K562 (cell line): ENCODE data around the gene SLC43A2. TPM values are rescaled to one million over a fixed set of nuclear protein-coding genes. Genes with fewer than 3 reads are reported as not detected.

ENCODE experiments used
- ATAC-seq: fragments of 200-7000 bp; cut with Tn5 transposase; 3 replicates; pipeline ENCODE4 v1.9.1; 2020; ENCODE audit warnings: moderate library complexity
- BruUV-seq: library from RNA; stranded (reverse); fragments of 400-500 nt; replicated peaks from 2 replicates; lab custom pipeline; 2021; lab: Mats Ljungman, UMichigan
- CTCF ChIA-PET: fragments of 300-600 bp; formaldehyde crosslinking; extraction: SDS; loops from one replicate; lab custom pipeline; 2021; ENCODE audit warnings: low intra/inter-chr PET ratio; lab: Yijun Ruan, JAX
- POLR2A ChIA-PET: fragments of 300-600, 350-650 bp; sonication (Branson Sonifier 250); formaldehyde crosslinking; extraction: SDS; loops from one replicate; lab custom pipeline; 2021; ENCODE audit warnings: antibody characterized with exemption, inconsistent platforms; lab: Yijun Ruan, JAX
- DNase-seq, 4 experiments: peaks; one replicate each; pipeline versions ENCODE4 v3.0.0 to v3.0.0-alpha.2; 2011 to 2018; ENCODE audit warnings: low spot score in 3 of 4, mixed read lengths in 3 of 4; ENCODE audit errors: extremely low read depth in 1 of 4
- FAIRE-seq: peaks from 2 replicates; lab custom pipeline; 2011; peaks lifted over from hg19 to GRCh38; lab: Jason Lieb, UNC
- H2AFZ ChIP-seq: 2 replicates; pipeline ENCODE4 v1.6.0; 2011; ENCODE audit warnings: low read depth, low read length, control low read depth, inconsistent platforms
- H3K27ac ChIP-seq: fragments of 200-600 bp; 3 replicates; pipeline ENCODE4 v1.8.0; 2011; ENCODE audit warnings: low read depth, mild to moderate bottlenecking, control low read depth, inconsistent platforms, low read length, moderate library complexity, mixed read lengths; ENCODE audit errors: extremely low read depth
- H3K27me3 ChIP-seq, 2 experiments: fragments of 300-600 bp in 1 of 2; 2 replicates in 1 of 2; 3 replicates in 1 of 2; pipeline versions ENCODE4 v1.6.0 to v1.8.0; 2011; ENCODE audit warnings: inconsistent platforms in 2 of 2, low read length in 2 of 2, mild to moderate bottlenecking in 1 of 2, mixed read lengths in 1 of 2, moderate library complexity in 1 of 2; ENCODE audit not compliant: control insufficient read depth in 2 of 2, insufficient read depth in 2 of 2
- H3K36me3 ChIP-seq: fragments of 300-600 bp; 3 replicates; pipeline ENCODE4 v1.8.0; 2011; ENCODE audit warnings: mild to moderate bottlenecking, low read length, inconsistent platforms; ENCODE audit not compliant: control insufficient read depth, insufficient read depth
- H3K4me1 ChIP-seq, 2 experiments: fragments of 200-600 bp in 1 of 2; replicated peaks in 1 of 2; 2 replicates in 1 of 2; 3 replicates in 1 of 2; pipeline versions ENCODE4 v1.5.1 to v1.8.0; 2011; ENCODE audit warnings: inconsistent platforms in 2 of 2, low read length in 2 of 2, mild to moderate bottlenecking in 1 of 2, mixed read lengths in 1 of 2, moderate library complexity in 1 of 2; ENCODE audit not compliant: control insufficient read depth in 2 of 2, insufficient read depth in 2 of 2
- H3K4me2 ChIP-seq: 2 replicates; pipeline ENCODE4 v1.6.1; 2011; ENCODE audit warnings: low read length, control low read depth, inconsistent platforms, mixed read lengths; ENCODE audit not compliant: insufficient read depth
- H3K4me3 ChIP-seq: fragments of 200-600 bp; sonication (generic), shearing (Covaris generic); 2 replicates; pipeline ENCODE4 v1.5.1; 2016; ENCODE audit warnings: control low read depth, inconsistent platforms
- H3K79me2 ChIP-seq: fragments of 200-600 bp; 3 replicates; pipeline ENCODE4 v1.8.0; 2011; ENCODE audit warnings: low read length, inconsistent platforms; ENCODE audit not compliant: control insufficient read depth, insufficient read depth
- H3K9ac ChIP-seq, 2 experiments: 2 replicates each; pipeline versions ENCODE4 v1.6.0 to v1.6.1; 2011; ENCODE audit warnings: low read depth in 2 of 2, low read length in 2 of 2, control low read depth in 1 of 2, inconsistent platforms in 1 of 2, mild to moderate bottlenecking in 1 of 2, mixed read lengths in 1 of 2; ENCODE audit not compliant: insufficient read depth in 1 of 2
- H3K9me1 ChIP-seq: one replicate; pipeline ENCODE4 v1.6.0; 2011; ENCODE audit warnings: inconsistent platforms, mild to moderate bottlenecking, low read length, moderate library complexity; ENCODE audit not compliant: control insufficient read depth, insufficient read depth
- H3K9me3 ChIP-seq: replicated peaks from 2 replicates; pipeline ENCODE4 v1.5.1; 2011; ENCODE audit warnings: low read depth, low read length, inconsistent platforms; ENCODE audit not compliant: control insufficient read depth, insufficient read depth
- H4K20me1 ChIP-seq: replicated peaks from 2 replicates; pipeline ENCODE4 v1.6.1; 2011; ENCODE audit warnings: low read length, inconsistent platforms, mixed read lengths; ENCODE audit not compliant: control insufficient read depth, insufficient read depth
- MBD1 ChIP-seq: fragments of 250-450 bp; sonication (Bioruptor Pico); IDR thresholded peaks from 2 replicates; pipeline ENCODE4 v1.8.0; 2022; ENCODE audit warnings: inconsistent platforms
- PHF21A ChIP-seq: fragments of 450-650 bp; IDR thresholded peaks from 2 replicates; pipeline ENCODE4 v1.6.1; 2017; ENCODE audit warnings: low read depth, borderline replicate concordance
- POU5F1 ChIP-seq: fragments of 150-350 bp; IDR thresholded peaks from 2 replicates; pipeline ENCODE4 v1.6.1; 2014; ENCODE audit warnings: borderline replicate concordance, low read length, low read depth, mild to moderate bottlenecking; ENCODE audit not compliant: partially characterized antibody
- PTTG1 ChIP-seq: fragments of 450-650 bp; IDR thresholded peaks from 2 replicates; pipeline ENCODE4 v1.6.1; 2016; ENCODE audit warnings: low read depth, mild to moderate bottlenecking, missing genetic modification characterization, missing compliant biosample characterization
- SRSF7 ChIP-seq: fragments of 200-400 bp; formaldehyde crosslinking; optimal IDR thresholded peaks from 2 replicates; pipeline ENCODE3; 2017; ENCODE audit warnings: mild to moderate bottlenecking, low read depth, low read length
- WGBS: fragments of 100-300 bp; shearing (Covaris generic); methylation state at CpG from one replicate; pipeline ENCODE4 v1.1.6; 2016; ENCODE audit warnings: low coverage, mixed read lengths; ENCODE audit not compliant: insufficient coverage; ENCODE audit errors: missing lambda C conversion rate; 5-methylcytosine and 5-hydroxymethylcytosine counted together
- in situ Hi-C: fragments of 300-500 bp; cut with MboI; formaldehyde crosslinking; loops from 4 replicates; pipeline ENCODE4 v1.15.0; 2018; ENCODE audit warnings: inconsistent platforms, mixed read lengths
- intact Hi-C: fragments of 100-400 bp; cut with micrococcal nuclease; formaldehyde crosslinking; loops from 2 replicates; pipeline ENCODE4 v1.14.2; 2022
- polyA plus RNA-seq, 8 experiments: library from polyadenylated mRNA; depleted of rRNA in 4 of 8; stranded (reverse) in 5 of 8; unstranded in 3 of 8; fragments of >200 nt; fragmentation: Nextera tagmentation in 2 of 8; fragmentation: Illumina TruSeq in 1 of 8; extraction: Ambion mirVana in 2 of 8; extraction: Trizol in 1 of 8; gene quantifications; 2 replicates each; pipeline versions ENCODE4 v1.2.1 to v1.2.3, GENCODE V29; 2011 to 2014; ENCODE audit warnings: inconsistent platforms in 1 of 8, missing spikeins in 1 of 8
- total RNA-seq, 7 experiments: library from RNA; depleted of rRNA in 6 of 7; stranded (reverse); fragments of >200 nt in 6 of 7; fragmentation: Illumina TruSeq in 2 of 7; extraction: Trizol in 2 of 7; gene quantifications; 2 replicates each; pipeline versions ENCODE4 v1.2.1 to v1.2.3, GENCODE V29; 2011 to 2021; ENCODE audit warnings: low replicate concordance in 1 of 7
- TF ChIP-seq, protein P1 (sequence below): sonication (generic); formaldehyde crosslinking; IDR thresholded peaks from 2 replicates; pipeline ENCODE4 v1.8.0; 2023; ENCODE audit warnings: mild to moderate bottlenecking, missing genetic modification reagents
- TF ChIP-seq, protein P2 (sequence below): fragments of 450-650 bp; IDR thresholded peaks from 2 replicates; pipeline ENCODE4 v1.6.1; 2016; ENCODE audit warnings: borderline replicate concordance
- TF ChIP-seq, protein P3 (sequence below): fragments of 450-650 bp; IDR thresholded peaks from one replicate; pipeline ENCODE4 v1.6.1; 2018; ENCODE audit warnings: mild to moderate bottlenecking, moderate library complexity; ENCODE audit not compliant: partially characterized antibody

The SLC43A2 gene
- total and polyA plus RNA-seq, 9 of the 15 experiments (the other 6 are each of a cell fraction or from before 2014, with no cell fraction given) = 0.03 to 10.2 (median 3.6) TPM

DNA sequence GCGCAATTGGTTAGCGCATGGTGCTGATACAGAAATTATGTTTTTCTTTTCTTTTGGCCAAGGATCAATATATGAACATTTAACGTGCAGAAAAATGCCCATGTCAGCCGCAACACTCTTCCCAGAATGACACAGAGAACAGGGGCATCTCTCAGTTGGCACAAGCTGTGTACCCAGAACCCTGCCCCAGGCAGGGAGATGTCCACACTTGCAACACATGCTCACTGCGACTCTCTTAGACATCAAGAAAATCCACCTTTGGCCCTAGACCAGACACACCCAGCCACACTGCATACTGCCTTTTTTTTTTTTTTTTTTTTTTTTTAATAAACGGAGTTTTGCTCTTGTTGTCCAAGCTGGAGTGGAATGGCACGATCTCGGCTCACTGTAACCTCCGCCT lies 83.0 kb downstream of the SLC43A2 start:
- peaks cover 68% of the 10 kb centered on the region; the same call in 2 of the 3 replicates for H3K36me3 ChIP-seq
- in situ Hi-C loops (no loop called here), intact Hi-C loops (no loop called here)
- no peak overlapping the region for H3K9ac ChIP-seq
- H3K27me3 ChIP-seq = no peaks in the 10 kb centered on the region
- no peak overlapping the region for H2AFZ ChIP-seq
- ATAC-seq (no peak), FAIRE-seq (no peak), DNase-seq (no peak)
- no peak overlapping the region for H3K4me2 ChIP-seq
- H3K4me1 ChIP-seq = peaks cover 3 to 25% of the 10 kb centered on the region in 2 experiments; a peak in 4 of 5 replicates
- H3K9me1 ChIP-seq = no peaks in the 10 kb centered on the region
- CTCF ChIA-PET = no interaction called here
- no peaks in the 10 kb centered on the region for H3K79me2 ChIP-seq
- TF ChIP-seq SRSF7 = no peak
- TF ChIP-seq MBD1 (CRISPR knock-in tag) = no peak
- no peak for TF ChIP-seq POU5F1
- TF ChIP-seq PHF21A = no peak
- TF ChIP-seq, protein P1, sequence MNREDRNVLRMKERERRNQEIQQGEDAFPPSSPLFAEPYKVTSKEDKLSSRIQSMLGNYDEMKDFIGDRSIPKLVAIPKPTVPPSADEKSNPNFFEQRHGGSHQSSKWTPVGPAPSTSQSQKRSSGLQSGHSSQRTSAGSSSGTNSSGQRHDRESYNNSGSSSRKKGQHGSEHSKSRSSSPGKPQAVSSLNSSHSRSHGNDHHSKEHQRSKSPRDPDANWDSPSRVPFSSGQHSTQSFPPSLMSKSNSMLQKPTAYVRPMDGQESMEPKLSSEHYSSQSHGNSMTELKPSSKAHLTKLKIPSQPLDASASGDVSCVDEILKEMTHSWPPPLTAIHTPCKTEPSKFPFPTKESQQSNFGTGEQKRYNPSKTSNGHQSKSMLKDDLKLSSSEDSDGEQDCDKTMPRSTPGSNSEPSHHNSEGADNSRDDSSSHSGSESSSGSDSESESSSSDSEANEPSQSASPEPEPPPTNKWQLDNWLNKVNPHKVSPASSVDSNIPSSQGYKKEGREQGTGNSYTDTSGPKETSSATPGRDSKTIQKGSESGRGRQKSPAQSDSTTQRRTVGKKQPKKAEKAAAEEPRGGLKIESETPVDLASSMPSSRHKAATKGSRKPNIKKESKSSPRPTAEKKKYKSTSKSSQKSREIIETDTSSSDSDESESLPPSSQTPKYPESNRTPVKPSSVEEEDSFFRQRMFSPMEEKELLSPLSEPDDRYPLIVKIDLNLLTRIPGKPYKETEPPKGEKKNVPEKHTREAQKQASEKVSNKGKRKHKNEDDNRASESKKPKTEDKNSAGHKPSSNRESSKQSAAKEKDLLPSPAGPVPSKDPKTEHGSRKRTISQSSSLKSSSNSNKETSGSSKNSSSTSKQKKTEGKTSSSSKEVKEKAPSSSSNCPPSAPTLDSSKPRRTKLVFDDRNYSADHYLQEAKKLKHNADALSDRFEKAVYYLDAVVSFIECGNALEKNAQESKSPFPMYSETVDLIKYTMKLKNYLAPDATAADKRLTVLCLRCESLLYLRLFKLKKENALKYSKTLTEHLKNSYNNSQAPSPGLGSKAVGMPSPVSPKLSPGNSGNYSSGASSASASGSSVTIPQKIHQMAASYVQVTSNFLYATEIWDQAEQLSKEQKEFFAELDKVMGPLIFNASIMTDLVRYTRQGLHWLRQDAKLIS (CRISPR knock-in tag) = no peak
- TF ChIP-seq, protein P2, sequence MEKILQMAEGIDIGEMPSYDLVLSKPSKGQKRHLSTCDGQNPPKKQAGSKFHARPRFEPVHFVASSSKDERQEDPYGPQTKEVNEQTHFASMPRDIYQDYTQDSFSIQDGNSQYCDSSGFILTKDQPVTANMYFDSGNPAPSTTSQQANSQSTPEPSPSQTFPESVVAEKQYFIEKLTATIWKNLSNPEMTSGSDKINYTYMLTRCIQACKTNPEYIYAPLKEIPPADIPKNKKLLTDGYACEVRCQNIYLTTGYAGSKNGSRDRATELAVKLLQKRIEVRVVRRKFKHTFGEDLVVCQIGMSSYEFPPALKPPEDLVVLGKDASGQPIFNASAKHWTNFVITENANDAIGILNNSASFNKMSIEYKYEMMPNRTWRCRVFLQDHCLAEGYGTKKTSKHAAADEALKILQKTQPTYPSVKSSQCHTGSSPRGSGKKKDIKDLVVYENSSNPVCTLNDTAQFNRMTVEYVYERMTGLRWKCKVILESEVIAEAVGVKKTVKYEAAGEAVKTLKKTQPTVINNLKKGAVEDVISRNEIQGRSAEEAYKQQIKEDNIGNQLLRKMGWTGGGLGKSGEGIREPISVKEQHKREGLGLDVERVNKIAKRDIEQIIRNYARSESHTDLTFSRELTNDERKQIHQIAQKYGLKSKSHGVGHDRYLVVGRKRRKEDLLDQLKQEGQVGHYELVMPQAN = no peak
- TF ChIP-seq, protein P3, sequence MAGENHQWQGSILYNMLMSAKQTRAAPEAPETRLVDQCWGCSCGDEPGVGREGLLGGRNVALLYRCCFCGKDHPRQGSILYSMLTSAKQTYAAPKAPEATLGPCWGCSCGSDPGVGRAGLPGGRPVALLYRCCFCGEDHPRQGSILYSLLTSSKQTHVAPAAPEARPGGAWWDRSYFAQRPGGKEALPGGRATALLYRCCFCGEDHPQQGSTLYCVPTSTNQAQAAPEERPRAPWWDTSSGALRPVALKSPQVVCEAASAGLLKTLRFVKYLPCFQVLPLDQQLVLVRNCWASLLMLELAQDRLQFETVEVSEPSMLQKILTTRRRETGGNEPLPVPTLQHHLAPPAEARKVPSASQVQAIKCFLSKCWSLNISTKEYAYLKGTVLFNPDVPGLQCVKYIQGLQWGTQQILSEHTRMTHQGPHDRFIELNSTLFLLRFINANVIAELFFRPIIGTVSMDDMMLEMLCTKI = no peak
- no peak for TF ChIP-seq PTTG1 (tag)
- 93% methylated on average over 3 of the region's 9 CpGs for WGBS
- no peaks in the 10 kb centered on the region; the same call in 1 of the 2 replicates for H3K9me3 ChIP-seq
- no TSS peak for BruUV-seq
- no peaks in the 10 kb centered on the region for H4K20me1 ChIP-seq
- POLR2A ChIA-PET = interaction anchor here (0.7 kb wide), 1 partner anchor 31 kb away, joined by 3 read pairs; no protein-coding TSS in a partner anchor
- no peak overlapping the region for H3K4me3 ChIP-seq
- no peak overlapping the region for H3K27ac ChIP-seq
